H1 (cell line): ENCODE measurements around the gene RGS17. TPM values are rescaled to one million over a fixed set of nuclear protein-coding genes. Genes with fewer than 3 reads are reported as not detected.

ENCODE experiments used
- ATF2 ChIP-seq: IDR thresholded peaks from 2 replicates; pipeline ENCODE4 v1.6.1; 2012; ENCODE audit warnings: low read length, inconsistent platforms
- BCL11A ChIP-seq, 2 experiments: IDR thresholded peaks; one replicate each; pipeline ENCODE4 v1.6.1; 2011; ENCODE audit warnings: low read depth in 2 of 2, low read length in 2 of 2, mild to moderate bottlenecking in 2 of 2
- RNF2 ChIP-seq: fragments of 200-900, 300-1000 bp; sonication (generic); IDR thresholded peaks from 2 replicates; pipeline ENCODE4 v1.7.1; 2016; ENCODE audit warnings: borderline replicate concordance, low read depth, mild to moderate bottlenecking, antibody characterized with exemption, low read length; ENCODE audit not compliant: poor library complexity, severe bottlenecking; ENCODE audit errors: missing control alignments
- polyA plus RNA-seq, 7 experiments: library from polyadenylated mRNA; depleted of rRNA in 3 of 7; stranded (reverse) in 5 of 7; unstranded in 2 of 7; fragments of >200 nt in 5 of 7; fragments of 200-250 nt in 2 of 7; gene quantifications; 1 replicate in 5 of 7; 2 replicates in 1 of 7; 4 replicates in 1 of 7; pipeline versions ENCODE4 v1.2.1 to v1.2.3, GENCODE V29; 2011 to 2013; ENCODE audit warnings: missing spikeins in 2 of 7, mixed read lengths in 2 of 7
- total RNA-seq: library from RNA; stranded (reverse); fragmentation: NEBNext Ultra II Directional; extraction: Animal tissue kit (Norgen Biotek cat#: 25700); gene quantifications from 2 replicates; pipeline ENCODE4 v1.2.1, GENCODE V29; 2021

Gene RGS17
- total and polyA plus RNA-seq, 2 of the 8 experiments (the other 6 are each of a cell fraction or from before 2014, with no cell fraction given): 2.0 to 12.2 TPM

DNA sequence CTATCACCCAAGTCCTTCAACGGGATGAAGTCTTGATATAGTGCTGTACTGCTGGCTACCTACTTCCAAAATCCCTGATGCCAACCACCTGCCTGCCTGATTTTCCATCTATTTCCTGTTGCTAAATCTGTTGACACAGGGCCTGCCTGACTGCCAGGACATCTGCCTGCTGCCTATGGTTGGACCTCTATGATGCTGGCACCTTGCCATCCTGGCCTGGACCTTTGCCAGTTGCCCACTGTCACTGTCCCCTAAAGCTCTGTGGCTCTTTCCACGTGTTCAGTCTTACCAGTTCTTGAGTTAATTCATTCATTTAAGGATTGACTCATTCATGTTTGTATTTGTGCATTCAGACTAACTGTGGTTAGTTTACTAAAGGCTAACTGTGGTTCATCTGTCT is 9.2 kb upstream of the RGS17 start (continued):
- TF ChIP-seq BCL11A (IDR thresholded peaks at IDR 0.05; ENCODE audit: low read depth in 2 of 2, low read length in 2 of 2) (no peak), ATF2 (no peak), RNF2 (no peak)
